HG02798 (cell line): ENCODE results near the gene MIXL1.
"Not testable (repeated sequence)": the region's sequence is repeated elsewhere in the genome, so short reads cannot be mapped to it uniquely, and the experiment has no call there.

Source experiments
- ATAC-seq: cut with Tn5 transposase; IDR thresholded peaks from one replicate; pipeline ENCODE4 v1.9.1; 2021; ENCODE audit warnings: mild to moderate bottlenecking; ENCODE audit not compliant: unreplicated experiment, poor library complexity

Gene MIXL1

GRCh38 chr1:226272233-226272902 is 48.9 kb downstream of the MIXL1 start:
- not testable (repeated sequence) for ATAC-seq

- ATAC-seq = no peak
Measured at GRCh38 chr1:226274138-226274537, 50.7 kb downstream of the MIXL1 start.

GRCh38 chr1:226276077-226276682 is 52.7 kb downstream of the MIXL1 start:
- ATAC-seq = no peak
